HL-60/S4 treated with phorbol 12-myristate 13-acetate at 8.2 ng/mL for 4 days and 3 days (cell line): ENCODE measurements around the gene ARFGEF3.

ENCODE experiments used
- in situ Hi-C: fragments of 300-500 bp; cut with MboI; formaldehyde crosslinking; loops from 2 replicates; pipeline ENCODE4 v1.15.0; 2022; ENCODE audit warnings: low sequenced_read_pairs

Gene ARFGEF3, protein sequence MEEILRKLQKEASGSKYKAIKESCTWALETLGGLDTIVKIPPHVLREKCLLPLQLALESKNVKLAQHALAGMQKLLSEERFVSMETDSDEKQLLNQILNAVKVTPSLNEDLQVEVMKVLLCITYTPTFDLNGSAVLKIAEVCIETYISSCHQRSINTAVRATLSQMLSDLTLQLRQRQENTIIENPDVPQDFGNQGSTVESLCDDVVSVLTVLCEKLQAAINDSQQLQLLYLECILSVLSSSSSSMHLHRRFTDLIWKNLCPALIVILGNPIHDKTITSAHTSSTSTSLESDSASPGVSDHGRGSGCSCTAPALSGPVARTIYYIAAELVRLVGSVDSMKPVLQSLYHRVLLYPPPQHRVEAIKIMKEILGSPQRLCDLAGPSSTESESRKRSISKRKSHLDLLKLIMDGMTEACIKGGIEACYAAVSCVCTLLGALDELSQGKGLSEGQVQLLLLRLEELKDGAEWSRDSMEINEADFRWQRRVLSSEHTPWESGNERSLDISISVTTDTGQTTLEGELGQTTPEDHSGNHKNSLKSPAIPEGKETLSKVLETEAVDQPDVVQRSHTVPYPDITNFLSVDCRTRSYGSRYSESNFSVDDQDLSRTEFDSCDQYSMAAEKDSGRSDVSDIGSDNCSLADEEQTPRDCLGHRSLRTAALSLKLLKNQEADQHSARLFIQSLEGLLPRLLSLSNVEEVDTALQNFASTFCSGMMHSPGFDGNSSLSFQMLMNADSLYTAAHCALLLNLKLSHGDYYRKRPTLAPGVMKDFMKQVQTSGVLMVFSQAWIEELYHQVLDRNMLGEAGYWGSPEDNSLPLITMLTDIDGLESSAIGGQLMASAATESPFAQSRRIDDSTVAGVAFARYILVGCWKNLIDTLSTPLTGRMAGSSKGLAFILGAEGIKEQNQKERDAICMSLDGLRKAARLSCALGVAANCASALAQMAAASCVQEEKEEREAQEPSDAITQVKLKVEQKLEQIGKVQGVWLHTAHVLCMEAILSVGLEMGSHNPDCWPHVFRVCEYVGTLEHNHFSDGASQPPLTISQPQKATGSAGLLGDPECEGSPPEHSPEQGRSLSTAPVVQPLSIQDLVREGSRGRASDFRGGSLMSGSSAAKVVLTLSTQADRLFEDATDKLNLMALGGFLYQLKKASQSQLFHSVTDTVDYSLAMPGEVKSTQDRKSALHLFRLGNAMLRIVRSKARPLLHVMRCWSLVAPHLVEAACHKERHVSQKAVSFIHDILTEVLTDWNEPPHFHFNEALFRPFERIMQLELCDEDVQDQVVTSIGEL (N-terminal part only)

DNA sequence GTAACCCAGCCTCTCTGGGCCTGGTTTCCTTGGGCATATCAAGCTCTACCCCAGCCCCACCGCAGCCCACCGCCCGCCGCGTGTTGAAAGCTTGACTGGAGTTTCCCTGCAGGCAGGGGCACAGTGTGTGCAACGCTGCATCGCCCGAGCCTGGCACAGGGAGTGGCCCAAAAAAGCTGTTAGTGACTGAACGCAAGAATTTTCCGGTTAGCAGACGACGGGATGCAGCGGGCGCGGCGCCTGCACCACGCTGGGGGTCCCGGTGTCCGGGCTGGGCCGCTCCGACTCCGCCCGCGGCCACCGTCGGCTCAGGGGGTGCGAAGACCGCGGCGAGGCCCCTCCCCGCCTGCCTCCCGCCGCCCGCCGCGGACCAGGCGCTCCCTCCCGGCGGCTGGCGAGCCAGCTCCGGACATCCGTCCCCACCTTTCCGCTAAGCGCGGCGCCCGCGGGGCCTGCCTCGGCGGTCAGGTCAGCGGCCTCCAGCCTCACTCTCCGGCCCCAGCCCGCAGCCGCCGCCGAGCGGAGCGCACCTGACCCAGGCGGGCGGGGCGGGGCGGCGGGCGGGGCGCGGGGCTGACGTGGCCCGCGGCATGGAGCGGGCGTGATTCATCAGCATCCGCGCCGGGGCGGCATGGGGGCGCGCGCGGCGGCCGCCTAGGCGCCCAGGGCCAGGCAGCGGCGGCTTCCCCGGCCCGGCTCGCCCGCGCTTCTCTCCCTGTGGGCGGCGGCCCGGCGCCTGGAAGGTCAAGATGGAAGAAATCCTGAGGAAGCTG is at the start of gene ARFGEF3:
ARFGEF3 (plus strand) TSS at position 602 of the 773 bp plus-strand sequence; CDS start at position 750, 148 bp downstream.
- in situ Hi-C loops: no loop called here

DNA sequence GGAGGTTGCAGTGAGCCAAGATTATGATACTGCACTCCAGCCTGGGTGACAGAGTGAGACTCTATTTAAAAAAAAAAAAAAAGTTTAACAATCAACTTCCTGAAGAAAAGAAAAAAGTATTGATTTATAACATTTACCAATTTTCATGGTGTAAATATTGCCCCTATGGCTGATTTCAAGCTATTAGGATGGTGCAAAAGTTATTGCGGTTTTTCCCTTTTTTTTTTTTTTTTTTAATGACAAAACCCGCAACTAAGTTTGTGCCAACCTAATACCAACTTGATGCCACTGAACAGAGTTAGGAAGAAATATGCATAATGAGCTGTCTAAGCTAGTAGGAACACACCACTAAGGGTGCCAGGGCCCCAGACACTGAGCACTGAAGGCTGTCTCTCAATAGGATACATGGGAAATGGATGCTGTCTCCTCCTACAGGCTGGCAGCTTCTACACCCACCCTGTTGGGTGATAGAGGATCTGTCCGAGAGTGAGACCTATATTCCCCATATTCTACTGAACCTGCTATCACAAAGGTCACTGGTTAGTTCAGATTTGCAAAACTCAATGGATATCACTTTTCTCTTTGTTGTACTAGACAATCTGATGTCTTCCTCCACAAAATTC is 48.0 kb upstream of the ARFGEF3 start:
- in situ Hi-C loops: loop anchor here (25.0 kb wide), 2 partner anchors 399 to 649 kb away; partner anchors contain the start of gene CCDC28A

DNA sequence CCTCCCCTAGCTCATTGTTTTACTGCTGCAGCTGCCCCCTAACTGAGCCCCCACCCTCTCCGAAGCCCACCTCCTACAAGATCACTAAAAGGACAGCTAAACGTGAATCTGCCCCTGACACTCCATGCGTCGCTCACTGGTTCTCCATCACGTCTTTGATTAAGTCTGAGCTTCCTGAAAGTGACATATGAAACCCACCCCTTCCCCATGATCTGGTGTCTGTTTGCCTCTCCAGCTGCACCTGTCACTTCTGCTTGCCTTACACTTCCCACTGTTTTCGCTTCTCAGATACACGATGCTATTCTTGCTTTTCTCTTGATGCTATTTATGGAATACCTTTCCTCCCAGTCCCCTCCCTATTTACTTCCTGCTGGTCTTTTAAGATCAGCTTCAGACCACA is 46.5 kb upstream of the ARFGEF3 start:
- in situ Hi-C loops: loop anchor here (25.0 kb wide), 2 partner anchors 397 to 647 kb away; partner anchors contain the start of gene CCDC28A

DNA sequence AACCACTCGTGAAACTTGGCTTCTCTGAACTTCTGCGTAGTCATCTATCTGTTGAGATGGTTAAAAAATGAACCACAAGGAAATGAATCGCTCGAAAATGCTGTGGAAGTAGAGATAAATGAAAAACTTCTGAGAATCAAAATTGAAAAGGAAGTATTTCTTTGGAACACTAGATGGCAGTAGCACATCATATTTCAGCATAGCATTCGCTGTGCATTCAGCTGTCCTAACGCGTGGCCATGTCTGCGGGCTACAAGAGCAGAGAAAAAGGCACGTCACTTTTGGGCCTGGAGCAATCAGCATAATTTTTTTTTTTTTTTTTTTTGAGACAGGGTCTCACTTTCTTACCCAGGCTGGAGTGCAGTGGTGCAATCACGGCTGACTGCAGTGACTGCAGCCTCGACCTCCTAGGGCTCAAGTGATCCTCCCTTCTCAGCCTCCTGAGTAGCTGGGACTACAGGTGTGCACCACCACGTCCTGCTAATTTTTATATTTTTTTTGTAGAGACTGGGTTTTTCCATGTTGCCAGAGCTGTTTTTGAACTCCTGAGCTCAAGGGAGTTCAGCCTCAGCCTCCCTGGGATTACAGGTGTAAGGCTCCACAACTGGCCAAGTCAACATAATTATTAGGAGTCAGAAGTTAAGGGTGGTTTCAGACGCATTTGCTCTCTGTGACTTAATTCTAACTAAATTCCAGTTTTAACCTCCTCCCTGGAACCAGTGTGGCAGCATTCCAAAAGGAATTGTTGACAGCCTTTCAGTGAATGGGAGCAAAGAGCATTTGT is 45.7 kb upstream of the ARFGEF3 start:
- in situ Hi-C loops: loop anchor here (25.0 kb wide), 2 partner anchors 396 to 646 kb away; partner anchors contain the start of gene CCDC28A

DNA sequence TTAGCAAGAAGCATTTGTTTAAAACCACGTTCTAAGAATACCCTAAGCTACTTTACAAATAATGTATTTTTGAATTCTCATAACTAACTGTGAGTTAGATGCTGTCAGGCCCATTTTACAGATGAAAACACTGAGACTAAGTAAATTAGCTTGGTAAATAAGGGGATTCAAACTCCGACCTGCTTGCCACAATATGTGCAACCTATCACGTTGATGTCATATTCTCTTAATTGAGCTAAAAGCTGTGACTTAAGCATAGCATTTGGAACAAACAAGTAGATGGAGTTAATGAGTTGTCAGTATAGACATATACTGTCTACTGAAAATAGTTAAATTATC is 45.1 kb upstream of the ARFGEF3 start:
- in situ Hi-C loops: loop anchor here (25.0 kb wide), 2 partner anchors 396 to 646 kb away; partner anchors contain the start of gene CCDC28A

DNA sequence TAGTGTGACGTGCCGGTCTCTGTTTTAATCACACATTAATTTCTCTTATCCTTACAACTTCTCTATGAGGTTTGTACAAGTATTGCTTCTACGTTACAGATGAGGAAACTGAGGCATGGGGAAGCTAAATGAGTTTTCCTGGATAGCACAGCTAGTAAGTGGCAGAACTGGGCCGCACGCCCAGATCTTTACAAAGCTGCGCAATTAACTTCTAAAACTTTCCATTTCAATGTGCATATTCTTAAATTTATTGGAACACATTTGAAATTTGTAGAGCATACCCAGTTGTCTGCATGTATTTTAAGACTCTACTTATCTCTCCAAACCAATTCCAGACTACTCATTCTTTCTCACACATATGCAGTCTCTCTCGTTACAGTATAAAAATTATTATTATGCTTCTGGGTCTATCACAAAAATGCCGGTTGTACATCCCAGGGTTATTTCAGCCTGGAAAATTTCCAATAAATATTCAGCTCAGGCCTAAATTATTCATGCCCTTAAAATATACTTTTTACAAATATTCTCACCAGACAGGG is 44.3 kb upstream of the ARFGEF3 start:
- in situ Hi-C loops: loop anchor here (25.0 kb wide), 2 partner anchors 395 to 645 kb away; partner anchors contain the start of gene CCDC28A

DNA sequence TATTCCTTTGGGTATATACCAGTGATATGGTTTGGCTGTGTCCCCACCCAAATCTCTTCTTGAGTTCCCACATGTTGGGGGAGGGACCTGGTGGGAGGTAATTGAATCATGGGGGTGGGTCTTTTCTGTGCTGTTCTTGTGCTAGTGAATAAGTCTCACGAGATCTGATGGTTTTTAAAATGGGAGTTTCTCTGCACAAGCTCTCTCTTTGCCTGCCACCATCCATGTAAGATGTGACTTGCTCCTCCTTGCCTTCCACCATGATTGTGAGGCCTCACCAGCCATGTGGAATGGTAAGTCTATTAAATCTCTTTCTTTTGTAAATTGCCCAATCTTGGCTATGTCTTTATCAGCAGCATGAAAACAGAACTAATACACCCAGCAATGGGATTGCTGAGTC is 42.5 kb upstream of the ARFGEF3 start:
- in situ Hi-C loops: loop anchor here (25.0 kb wide), 2 partner anchors 393 to 643 kb away; partner anchors contain the start of gene CCDC28A

DNA sequence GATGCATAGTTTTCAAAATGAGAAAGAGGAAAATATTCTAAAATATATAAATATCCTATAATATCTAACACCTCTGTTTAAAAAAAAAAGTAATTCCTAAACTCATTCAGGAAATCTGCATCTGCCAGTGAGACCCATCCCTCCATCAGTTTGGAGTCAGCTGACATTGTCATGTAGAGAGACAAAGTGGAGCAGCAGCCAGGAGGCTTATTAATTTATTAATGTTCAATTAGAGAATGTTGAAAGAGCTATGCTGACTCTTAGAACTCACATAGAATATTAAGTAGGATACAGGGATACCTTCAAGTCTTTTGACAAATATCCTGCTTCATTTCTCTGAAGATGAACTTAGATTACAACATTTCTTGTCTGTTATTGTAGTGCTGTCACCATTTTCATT is 41.8 kb upstream of the ARFGEF3 start:
- in situ Hi-C loops: loop anchor here (25.0 kb wide), 2 partner anchors 392 to 642 kb away; partner anchors contain the start of gene CCDC28A

DNA sequence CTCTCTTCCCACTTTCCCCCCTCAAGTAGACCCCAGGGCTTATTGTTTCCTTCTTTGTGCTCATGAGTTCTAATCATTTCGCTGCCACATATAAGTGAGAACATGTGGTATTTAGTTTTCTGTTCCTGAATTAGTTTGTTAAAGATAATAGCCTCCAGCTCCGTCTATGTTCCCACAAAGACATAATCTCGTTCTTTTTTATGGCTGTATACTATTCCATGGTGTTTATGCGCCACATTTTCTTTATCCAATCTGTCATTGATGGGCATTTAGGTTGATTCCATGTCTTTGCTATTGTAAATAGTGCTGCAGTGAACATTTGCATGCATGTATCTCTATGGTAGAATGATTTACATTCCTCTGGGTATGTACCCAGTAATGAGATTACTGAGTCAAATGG is 37.6 kb upstream of the ARFGEF3 start:
- in situ Hi-C loops: loop anchor here (25.0 kb wide), 2 partner anchors 388 to 638 kb away; partner anchors contain the start of gene CCDC28A

DNA sequence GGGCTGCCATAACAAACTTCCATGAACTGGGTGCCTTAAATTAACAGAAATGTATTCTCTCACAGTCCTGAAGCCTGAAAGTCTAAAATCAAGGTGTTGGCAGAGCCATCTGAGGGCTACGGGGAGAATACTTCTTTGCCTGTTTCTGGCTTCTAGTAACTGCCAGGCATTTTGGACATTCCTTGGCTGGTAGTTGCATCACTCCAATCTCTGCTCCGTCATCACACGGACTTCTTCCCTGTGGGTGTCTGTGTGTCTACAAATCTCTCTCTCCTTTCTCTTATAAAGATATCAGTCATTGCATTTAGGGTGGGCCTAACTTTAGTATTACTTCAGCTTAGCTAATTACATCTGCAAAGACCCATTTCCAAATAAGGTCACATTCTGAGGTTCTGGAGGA is 33.6 kb upstream of the ARFGEF3 start:
- in situ Hi-C loops: no loop called here

DNA sequence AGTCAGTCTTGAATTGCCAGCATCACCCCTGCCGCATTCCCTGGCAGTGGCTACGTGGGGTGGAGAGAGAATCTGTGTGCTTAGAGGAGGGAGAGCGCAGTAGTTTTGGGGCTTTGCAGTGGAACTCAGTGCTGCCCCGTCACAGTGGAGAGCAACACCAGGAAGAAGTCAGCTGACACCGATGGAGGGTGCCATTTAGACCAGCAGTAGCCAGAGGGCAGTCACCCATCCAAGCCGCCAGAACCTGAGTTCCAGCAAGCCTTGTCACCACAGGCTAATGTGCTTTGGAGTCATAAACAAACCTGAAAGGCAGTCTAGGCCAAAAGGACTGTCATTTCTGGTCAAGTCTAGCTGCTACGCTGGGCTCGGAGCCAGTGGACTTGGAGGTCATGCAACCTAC is 32.5 kb upstream of the ARFGEF3 start:
- in situ Hi-C loops: no loop called here

DNA sequence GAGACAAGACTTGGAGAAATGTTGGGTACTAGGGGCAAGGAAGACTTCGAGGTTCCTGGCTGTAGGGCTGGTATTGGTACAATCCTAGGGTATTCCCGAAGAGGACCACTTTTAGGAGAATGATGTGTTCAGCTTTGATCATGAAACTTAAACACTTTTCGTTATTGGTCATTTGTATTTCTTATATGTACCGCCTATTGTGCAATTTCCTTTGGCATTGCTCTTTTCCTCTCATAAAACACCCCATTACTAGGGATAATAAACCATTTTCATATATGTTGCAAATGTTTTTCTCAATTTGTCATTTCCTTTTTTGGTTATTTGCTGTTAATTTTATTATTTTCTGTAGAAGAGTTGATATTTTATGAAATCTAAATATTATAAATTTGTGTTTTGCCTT is 18.9 kb upstream of the ARFGEF3 start:
- in situ Hi-C loops: no loop called here

DNA sequence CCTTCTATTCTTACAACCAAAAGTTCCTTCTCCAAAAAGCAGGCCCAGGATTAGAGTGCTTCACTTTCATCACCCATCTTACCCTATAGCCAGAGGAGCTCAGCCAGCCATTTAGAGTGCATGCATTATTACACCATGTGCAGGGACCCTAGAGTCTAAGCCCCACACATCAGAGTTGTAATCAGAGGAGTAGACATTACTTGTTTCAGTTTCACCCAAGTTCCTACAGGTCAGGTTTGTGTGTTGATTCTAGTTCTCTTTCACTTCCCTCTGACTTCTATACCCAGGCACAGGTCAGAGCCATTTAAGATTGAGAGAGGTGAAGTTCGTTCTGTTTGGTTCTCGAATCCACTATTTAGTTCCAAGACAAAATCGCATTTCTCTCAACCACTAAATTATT is 16.3 kb upstream of the ARFGEF3 start:
- in situ Hi-C loops: no loop called here

DNA sequence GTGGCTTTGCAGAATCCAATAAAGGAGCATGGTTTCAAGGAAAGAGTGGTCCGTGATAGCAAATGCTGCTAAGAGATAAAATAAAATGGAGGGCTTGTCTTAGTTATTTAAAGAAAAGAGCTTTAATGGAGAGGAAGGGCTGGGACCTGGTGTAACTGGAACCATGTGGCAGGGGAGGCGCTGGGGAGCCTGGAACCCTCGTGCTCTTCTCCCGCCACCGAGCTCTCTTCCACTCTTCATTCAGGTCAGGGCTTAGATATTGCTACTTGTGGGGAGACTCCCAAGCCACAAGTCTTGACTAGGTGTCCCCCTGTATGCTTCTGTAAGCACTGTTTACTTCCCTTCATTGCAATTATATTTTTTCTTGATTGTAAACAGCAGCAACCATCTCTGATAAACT is 15.2 kb upstream of the ARFGEF3 start:
- in situ Hi-C loops: no loop called here

DNA sequence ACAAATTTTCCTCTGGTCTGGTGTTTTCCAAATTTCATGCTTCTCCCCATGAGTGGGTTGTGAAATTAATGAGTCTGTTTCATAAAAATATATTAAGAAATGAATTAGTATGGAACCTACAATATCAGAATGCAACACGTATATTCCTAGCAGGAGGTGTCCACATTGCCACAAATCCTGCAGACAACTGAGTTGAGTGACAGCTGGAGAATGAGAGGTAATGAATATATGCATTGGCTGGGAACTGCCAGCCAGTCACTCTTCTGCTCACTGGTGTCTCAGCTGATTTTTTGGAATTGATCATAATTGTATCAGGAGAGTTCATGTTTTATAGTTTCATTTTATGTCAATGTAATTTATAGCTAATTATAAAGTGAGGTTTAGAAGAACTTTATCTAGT is 6.3 kb upstream of the ARFGEF3 start:
- in situ Hi-C loops: no loop called here

DNA sequence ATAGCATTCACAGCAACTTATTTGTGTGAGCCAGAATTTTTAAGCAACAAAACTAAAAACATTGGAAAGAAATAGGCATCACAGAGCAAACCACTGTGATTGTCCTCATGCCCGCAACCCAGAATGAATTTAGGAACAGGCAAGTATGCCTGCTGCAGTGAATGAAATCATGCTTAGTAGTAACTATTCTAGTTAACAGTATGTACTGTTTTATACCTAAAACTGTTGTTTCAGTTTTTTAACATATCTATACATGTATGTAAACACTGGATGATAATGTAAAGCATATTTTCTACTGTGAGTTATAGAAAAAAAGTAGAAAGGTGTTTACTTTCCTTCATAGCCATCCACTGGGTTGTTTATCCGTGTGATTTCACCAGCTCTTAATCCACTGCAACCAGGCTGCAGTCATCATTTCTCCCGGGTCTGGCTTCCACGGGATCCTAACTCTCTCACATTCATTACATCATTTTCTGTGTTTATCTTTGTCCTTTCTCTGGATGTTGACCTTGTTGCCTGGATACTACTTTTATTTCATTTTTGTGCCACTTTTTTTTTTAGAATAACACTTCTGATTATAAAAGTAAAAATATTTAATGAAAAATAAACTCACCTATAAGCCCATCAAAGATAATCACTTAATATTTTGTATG is 3.6 kb upstream of the ARFGEF3 start:
- in situ Hi-C loops: no loop called here

DNA sequence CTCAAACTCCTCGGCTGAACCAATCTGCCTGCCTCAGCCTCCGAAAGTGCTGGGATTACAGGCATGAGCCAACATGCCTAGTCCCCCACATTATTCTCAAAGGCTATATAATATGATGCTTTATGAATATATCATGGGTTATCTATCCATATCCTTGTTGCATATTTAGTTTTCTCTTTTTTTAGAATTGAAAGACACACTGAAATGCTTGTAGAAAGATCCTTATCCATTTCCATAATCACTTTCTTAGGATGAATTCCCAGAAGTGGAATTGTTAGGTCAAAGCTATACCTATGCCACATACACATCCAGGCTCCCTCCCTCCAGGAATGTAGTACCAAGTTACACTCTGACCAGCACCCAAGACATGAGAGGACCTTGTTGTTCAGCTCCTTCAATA is 2.5 kb upstream of the ARFGEF3 start:
- in situ Hi-C loops: no loop called here
